Upper lobe of left lung (tissue), 6 donors: ENCODE results near the gene CIZ1. TPM values are rescaled to one million over a fixed set of nuclear protein-coding genes. Genes with fewer than 3 reads are reported as not detected.

Experiments
- ATAC-seq, 2 donors: fragments of 200-7000 bp; cut with Tn5 transposase; one replicate each; pipeline ENCODE4 v1.9.1; 2022; ENCODE audit warnings: mild to moderate bottlenecking in 2 of 2, moderate library complexity in 2 of 2; ENCODE audit not compliant: low FRiP score in 2 of 2
- DNase-seq, 2 donors: peaks; one replicate each; pipeline ENCODE4 v3.0.0-alpha.2; 2019 to 2020
- H3K27ac ChIP-seq, 4 donors: fragments of 200-600 bp; sonication (generic); one replicate each; pipeline ENCODE4 v1.5.1; 2016 to 2019
- H3K27me3 ChIP-seq, 4 donors: fragments of 200-600 bp; sonication (generic); one replicate each; pipeline ENCODE4 v1.5.1; 2017 to 2019
- H3K36me3 ChIP-seq, 4 donors: fragments of 200-600 bp; sonication (generic); one replicate each; pipeline ENCODE4 v1.5.1; 2016 to 2019
- H3K4me1 ChIP-seq, 4 donors: fragments of 200-600 bp; sonication (generic); one replicate each; pipeline ENCODE4 v1.5.1; 2018 to 2019
- H3K4me3 ChIP-seq, 4 donors: fragments of 200-600 bp; sonication (generic); one replicate each; pipeline ENCODE4 v1.5.1; 2017 to 2019; ENCODE audit warnings: mild to moderate bottlenecking in 2 of 4, moderate library complexity in 1 of 4
- H3K9me3 ChIP-seq, 4 donors: fragments of 200-600 bp; sonication (generic); one replicate each; pipeline ENCODE4 v1.5.1; 2018 to 2019
- CTCF ChIP-seq, 6 experiments: fragments of 450-650 bp in 4 of 6; fragments of 200-600 bp in 2 of 6; sonication (generic) in 2 of 6; IDR thresholded peaks; one replicate each; pipeline ENCODE4 v1.5.1; 2016 to 2019; ENCODE audit warnings: antibody characterized with exemption in 6 of 6
- EP300 ChIP-seq, 4 donors: sonication (generic); formaldehyde crosslinking; IDR thresholded peaks; one replicate each; pipeline ENCODE4 v1.5.1; 2017; ENCODE audit warnings: antibody characterized with exemption in 4 of 4, control low read depth in 2 of 4
- POLR2A ChIP-seq, 4 donors: fragments of 450-650 bp; IDR thresholded peaks; one replicate each; pipeline ENCODE4 v1.5.1; 2016 to 2017; ENCODE audit warnings: antibody characterized with exemption in 4 of 4, mild to moderate bottlenecking in 2 of 4
- POLR2AphosphoS5 ChIP-seq, 2 donors: sonication (generic); formaldehyde crosslinking; IDR thresholded peaks; one replicate each; pipeline ENCODE4 v1.5.1; 2017; ENCODE audit warnings: antibody characterized with exemption in 2 of 2
- WGBS, 2 donors: methylation state at CpG; one replicate each; pipeline ENCODE4 v1.1.5; 2017 to 2018; 5-methylcytosine and 5-hydroxymethylcytosine counted together
- total RNA-seq, 6 donors: library from RNA; depleted of rRNA in 4 of 6; stranded (reverse); fragments of >200 nt in 4 of 6; gene quantifications; one replicate each; pipeline versions ENCODE4 v1.1.0 to v1.2.1, GENCODE V29; 2016 to 2021
- donor health status: DM: no; HTN: no; CAD: no; lungs with moderate emphysema.
- donor health status: DM: no; HTN: yes; CAD: no; lungs with severe emphysema.

The CIZ1 gene
- total RNA-seq, 6 donors from 2014 or later: 53.4 to 136 (median 95.5) TPM

DNA sequence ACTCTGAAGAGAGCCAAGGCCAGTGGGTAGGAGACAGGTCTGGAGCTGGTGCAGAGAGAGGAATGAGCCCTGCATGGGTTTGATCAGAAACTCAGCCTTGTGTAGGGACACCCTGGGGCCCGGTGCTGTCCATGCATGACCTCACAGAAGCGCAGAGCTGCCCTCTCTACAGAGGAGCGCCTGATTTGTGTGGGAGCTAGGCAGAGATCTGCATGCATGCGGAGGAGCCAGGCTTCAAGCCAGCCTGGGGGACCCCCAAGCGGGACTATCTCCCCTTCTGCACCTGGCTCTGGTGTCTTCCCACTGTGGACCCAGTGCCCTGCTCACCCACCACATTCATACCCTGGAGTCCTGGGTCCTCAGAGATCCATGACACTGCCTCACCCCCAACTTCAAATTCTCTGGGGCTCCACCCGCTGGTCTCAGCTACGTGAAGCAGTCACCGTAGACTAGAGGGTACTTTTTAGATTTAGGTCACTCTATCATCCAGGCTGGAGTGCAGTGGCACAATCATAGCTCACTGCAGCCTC, 44.7 kb downstream of the CIZ1 start:
- no peak for TF ChIP-seq CTCF (IDR thresholded peaks at IDR 0.05)
- no peak for TF ChIP-seq EP300 (IDR thresholded peaks at IDR 0.05)
- TF ChIP-seq POLR2A (IDR thresholded peaks at IDR 0.05): no peak
- TF ChIP-seq POLR2AphosphoS5 (IDR thresholded peaks at IDR 0.05): no peak

GRCh38 chr9:128145951-128146351, 45.4 kb downstream of the CIZ1 start:
- TF ChIP-seq POLR2AphosphoS5 (IDR thresholded peaks at IDR 0.05) (no peak), EP300 (IDR thresholded peaks at IDR 0.05) (no peak), POLR2A (IDR thresholded peaks at IDR 0.05) (no peak), CTCF (IDR thresholded peaks at IDR 0.05) (no peak)
- H3K27me3 ChIP-seq: no peaks in the 10 kb centered on the region
- H3K27ac ChIP-seq: no peak overlapping the region
- peaks cover 19 to 33% (median 22%) of the 10 kb centered on the region in 4 donors for H3K4me1 ChIP-seq
- H3K36me3 ChIP-seq: no peaks in the 10 kb centered on the region
- H3K4me3 ChIP-seq: no peak overlapping the region
- 78 to 90% methylated on average over 4 to 12 of the region's 13 CpGs for WGBS, 2 donors
- DNase-seq (no peak), ATAC-seq (no peak)
- H3K9me3 ChIP-seq: no peaks in the 10 kb centered on the region

More for the DNA sequence above, 44.7 kb downstream of the CIZ1 start:
- Histone ChIP-seq H3K36me3 (no peaks in the 10 kb centered on the region), H3K27ac (no peak overlapping the region), H3K27me3 (no peaks in the 10 kb centered on the region), H3K4me3 (no peak overlapping the region), H3K9me3 (no peaks in the 10 kb centered on the region), H3K4me1 (peaks cover 19 to 33% (median 22%) of the 10 kb centered on the region in 4 donors)
- ATAC-seq (no peak), DNase-seq (no peak)
- 90 to 97% methylated on average over 4 to 8 of the region's 8 CpGs for WGBS, 2 donors

DNA sequence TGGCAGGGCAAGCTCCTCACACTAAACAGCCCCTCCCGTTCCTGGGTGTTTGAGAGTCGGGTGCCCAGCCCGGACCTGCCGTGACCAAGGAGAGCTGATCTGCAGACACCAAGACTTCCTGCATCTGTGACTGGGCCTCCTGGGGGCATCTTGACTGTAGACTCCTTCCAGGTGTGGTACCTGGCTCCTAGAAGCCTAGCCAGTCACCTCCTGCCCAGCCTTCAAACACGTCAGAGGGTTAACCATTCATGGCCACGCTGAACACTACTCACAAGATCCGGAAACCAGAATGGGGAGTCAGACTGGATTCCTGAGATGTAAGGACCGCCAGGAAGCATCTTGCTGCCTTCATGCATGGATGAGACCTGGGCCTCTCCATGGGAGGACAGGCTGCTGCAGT, 45.8 kb downstream of the CIZ1 start:
- H3K27me3 ChIP-seq: no peaks in the 10 kb centered on the region
- H3K4me3 ChIP-seq: no peak overlapping the region
- H3K4me1 ChIP-seq: peaks cover 15 to 28% (median 19%) of the 10 kb centered on the region in 4 donors
- 60 to 64% methylated on average over 2 to 8 of the region's 8 CpGs for WGBS, 2 donors
- H3K36me3 ChIP-seq: no peaks in the 10 kb centered on the region
- DNase-seq (no peak), ATAC-seq (no peak)
- TF ChIP-seq POLR2AphosphoS5 (IDR thresholded peaks at IDR 0.05): no peak
- TF ChIP-seq EP300 (IDR thresholded peaks at IDR 0.05): no peak
- no peak for TF ChIP-seq CTCF (IDR thresholded peaks at IDR 0.05)
- no peak for TF ChIP-seq POLR2A (IDR thresholded peaks at IDR 0.05)
- no peak overlapping the region for H3K27ac ChIP-seq
- no peaks in the 10 kb centered on the region for H3K9me3 ChIP-seq

DNA sequence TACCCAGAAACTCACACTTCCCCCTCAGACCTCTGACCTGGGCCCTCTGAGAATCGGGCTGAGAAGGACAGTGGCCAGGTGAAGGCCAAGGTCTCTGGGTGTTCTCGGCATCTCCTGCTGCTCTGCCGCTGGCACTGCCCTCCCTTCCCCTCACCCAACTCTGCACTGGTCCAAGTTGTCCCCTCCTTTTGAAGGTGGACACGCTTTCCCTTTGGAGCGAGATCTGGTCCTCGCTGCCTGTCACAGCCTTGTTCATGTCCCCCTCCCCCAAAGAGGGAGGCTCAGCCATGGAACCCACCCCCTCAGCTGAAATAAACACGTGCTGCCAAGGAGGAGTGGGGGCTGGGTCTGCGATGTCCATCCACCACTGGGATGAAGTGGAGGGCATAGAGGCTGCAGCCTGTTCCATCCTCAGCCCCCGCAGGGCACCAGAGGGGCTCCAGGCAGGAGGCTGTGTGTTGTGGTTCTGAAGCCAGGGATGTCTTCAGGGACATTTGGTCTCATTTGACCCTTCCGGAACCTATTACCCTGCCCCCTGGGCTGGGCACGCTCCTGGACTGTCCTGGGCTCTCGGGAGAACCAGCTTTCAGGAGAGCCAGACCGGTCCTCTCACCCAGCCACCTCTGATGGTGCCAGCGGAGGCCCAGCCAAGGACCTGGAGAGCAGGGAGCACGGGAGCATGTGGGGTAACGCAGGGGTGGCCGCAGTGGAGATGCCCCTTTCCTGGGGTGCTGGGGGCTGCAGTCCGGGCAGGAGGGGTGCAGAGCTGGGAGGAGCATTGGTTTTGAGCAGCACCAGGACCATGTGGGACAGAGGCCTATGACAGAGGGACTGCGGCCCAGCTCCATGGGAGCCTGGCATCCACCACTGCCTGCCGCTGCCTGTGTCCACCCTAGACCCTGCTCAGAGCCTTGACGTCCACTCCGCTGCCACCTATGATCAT, 46.9 kb downstream of the CIZ1 start:
- Histone ChIP-seq H3K9me3 (no peaks in the 10 kb centered on the region), H3K4me3 (no peak overlapping the region), H3K4me1 (peaks cover 6 to 18% (median 10%) of the 10 kb centered on the region in 4 donors), H3K27me3 (no peaks in the 10 kb centered on the region), H3K36me3 (no peaks in the 10 kb centered on the region), H3K27ac (no peak overlapping the region)
- 88 to 92% methylated on average over 15 to 22 of the region's 22 CpGs for WGBS, 2 donors
- no peak for TF ChIP-seq POLR2AphosphoS5 (IDR thresholded peaks at IDR 0.05)
- no peak for TF ChIP-seq EP300 (IDR thresholded peaks at IDR 0.05)
- TF ChIP-seq POLR2A (IDR thresholded peaks at IDR 0.05): no peak
- TF ChIP-seq CTCF (IDR thresholded peaks at IDR 0.05): no peak
- ATAC-seq (no peak), DNase-seq (no peak)
